UCSD-AML1 (cell line): ENCODE measurements around the gene CIITA.
"Not testable (repeated sequence)": the region's sequence is repeated elsewhere in the genome, so short reads cannot be mapped to it uniquely, and the experiment has no call there.

Experiments used
- DNase-seq: peaks from one replicate; lab custom pipeline; 2025; ENCODE audit not compliant: unreplicated experiment; lab: John Stamatoyannopoulos, UW

Gene CIITA

DNA sequence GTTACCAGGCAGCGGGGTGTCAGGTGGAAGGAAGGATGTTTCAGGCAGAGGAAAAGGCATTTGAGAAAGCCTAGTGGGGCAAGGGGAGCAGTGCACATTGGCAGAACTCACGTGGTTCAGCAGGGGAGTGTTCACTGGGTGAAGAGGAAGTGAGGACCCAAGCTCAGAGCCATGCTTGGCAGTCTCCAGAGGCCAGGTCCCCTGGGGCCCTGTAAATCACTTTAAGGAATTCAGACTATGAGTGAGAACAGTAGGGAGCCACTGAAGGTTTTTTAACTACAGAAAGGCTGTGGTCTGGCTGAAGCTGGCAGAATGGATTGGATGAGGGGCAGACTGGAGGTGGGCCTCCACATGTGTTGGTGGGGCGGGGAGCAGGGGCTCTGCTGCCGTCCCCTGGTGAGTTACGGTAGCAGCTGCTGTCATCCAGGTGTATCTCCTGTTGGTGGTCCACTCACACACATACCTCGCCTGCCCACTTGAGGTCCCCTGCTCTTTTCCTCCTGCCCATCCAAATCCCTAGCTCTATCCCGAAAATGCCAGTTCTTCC lies 72.5 kb downstream of the CIITA start:
- peak; percentile 43 for DNase-seq

DNA sequence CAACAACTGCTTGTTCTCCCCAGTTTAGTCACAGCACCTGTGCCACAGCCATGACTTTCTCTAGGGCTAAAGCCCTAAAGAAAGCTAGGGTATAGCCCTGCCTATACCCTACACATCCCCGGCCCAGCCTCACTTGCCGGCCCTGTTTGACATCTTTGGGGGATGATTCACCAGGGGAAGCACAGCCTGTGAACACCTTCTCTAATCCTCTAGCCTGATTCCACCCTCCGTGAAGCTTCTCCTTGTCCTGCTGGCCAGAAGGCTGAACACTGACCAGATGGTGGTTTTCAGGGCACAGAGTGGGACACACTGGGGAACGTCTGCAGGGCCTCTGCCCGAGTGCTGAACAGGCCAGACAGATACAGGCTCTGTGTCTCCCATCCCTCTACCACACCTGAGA lies 73.4 kb downstream of the CIITA start:
- no peak for DNase-seq

DNA sequence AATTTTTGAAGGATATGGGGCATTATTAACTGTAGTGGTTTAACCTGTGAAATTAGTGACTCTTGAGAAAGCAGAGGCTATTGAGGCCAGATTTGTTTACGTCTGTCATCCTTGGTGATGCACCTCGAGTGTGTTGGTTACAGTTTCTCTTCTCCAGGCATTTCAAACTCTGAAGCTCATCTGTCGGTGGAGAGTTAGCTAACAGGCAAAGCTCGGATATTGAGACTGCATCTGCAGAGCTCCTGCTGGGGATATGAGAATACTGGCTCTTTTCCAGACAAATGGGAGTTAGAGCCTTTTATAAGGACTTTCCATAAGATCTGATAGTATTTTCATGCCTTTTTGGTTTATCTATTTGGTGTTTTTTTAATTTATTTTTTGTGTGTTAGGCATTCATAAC lies 74.0 kb downstream of the CIITA start:
- no peak for DNase-seq

DNA sequence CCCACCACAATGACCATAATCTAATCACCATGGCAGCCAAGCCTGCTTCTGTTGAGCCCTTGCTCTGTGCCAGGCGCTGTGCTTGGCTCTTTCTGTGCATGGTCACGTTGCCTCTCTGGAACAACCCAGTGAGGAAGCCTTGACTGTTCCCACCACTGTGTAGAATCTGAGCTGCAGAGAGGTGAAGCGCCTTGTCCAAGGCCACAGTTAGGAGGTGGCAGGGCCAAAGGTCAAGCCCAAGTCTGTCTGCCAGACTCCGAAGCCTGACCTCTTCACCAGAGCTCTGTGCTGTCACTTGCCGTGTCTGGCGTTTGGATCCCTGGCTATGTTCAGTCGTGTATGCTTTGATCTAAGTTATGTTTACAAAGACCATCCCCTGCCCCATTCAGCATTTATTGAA lies 77.9 kb downstream of the CIITA start:
- DNase-seq = no peak

DNA sequence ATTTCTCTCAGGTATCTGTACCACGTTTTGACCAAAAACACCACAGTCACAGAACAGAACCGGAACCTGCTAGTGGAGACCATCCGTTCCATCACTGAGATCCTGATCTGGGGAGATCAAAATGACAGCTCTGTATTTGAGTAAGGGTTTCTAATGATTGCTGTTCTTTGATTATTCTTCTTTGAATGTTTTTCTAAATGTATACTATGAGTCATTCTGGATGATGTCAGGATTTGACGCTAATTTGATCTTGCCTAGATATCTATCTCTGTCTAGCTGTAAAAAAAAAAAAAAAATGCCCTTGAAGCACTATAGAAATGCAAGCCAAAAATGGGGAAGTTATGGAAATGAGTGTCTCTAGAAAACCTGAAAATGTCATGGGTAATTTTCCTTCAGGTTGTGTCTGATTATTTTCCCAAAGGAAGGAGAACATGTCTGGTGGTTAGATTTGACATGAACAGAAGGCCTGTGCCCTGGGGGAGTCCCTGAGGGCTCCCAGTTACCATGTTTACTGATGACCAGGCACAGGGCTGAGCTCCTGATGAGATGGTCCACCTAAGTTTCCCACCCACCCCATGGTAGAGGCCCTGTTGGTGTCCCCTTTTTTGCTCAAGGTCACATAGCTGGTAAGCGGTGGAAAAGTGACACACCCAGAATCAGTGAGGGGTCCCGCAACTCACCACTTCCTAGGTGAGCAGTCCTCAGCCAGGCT lies 80.9 kb downstream of the CIITA start:
- DNase-seq = no peak

DNA sequence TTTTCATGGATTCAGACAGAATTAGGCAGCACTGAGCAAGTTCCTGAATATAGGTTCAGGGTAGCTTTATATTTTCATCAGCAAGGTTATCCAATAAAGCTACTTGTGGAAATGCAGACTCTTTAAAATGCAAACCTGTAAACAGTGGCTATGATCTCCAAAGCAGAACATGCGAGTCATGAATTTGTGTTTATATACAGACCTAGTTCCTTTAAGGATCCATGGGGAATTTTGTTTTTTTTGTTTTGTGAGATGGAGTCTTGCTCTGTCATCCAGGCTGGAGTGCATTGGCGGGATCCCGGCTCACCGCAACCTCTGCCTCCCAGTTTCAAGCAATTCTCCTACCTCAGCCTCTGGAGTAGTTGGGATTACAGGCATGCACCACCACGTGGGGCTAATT lies 82.2 kb downstream of the CIITA start:
- no peak for DNase-seq

DNA sequence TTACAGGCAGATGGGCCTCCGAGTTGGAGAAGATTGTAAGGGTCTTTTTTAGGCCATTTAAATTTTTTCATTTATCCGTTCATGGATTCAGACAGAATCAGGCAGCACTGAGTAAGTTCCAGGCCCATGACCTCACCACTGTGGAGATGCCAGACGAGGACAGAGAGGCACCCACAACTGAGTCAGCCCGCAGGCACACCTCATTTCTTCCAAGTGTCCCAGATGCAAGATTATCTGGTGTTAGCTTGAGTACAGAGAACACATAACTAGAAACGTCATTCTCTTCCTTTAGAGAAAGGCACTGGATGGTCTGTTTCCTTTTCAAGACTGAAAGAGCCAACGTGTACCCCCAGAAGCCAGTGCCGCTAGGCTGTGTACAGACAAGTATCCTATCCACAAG lies 84.2 kb downstream of the CIITA start:
- DNase-seq = no peak

DNA sequence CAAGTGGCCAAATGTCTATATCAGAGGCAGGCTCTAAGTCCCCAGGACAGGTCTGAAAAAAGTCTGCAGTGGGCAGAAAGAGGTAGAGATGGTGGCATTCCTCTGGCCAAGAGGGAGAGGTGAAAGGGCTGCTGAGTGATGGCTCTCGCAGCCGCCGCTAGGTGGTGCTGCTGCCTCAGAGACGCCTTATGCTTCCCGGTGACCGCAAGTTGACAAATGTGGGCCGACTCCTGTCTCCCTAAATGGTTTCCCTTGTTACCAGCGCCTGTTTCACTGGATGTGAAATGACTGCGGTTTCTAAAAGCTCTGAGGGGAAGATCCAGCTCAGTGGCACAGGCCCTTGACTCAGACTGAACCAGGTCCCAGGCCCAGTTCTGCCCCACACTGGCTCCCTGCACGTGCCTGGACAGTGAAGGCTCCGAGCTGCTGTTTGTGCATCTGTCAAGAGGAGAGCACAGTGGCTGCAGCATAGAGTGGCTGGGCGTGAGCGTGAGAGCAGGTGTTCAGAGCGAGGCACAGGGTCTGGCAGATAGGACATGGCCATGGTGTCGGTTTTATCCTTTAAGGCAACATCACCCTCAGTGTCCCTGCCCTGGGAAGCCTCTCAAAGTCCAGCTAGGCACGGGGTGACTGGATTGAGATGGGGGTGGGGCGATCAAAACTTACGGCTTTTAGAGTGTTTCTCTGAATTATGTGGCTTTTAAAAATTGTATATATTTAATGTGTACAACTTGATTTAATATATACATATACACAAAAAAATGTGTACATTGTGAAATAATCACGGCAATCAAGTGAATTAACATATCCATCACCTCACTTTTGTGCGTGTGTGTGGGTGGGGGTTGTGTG lies 87.3 kb downstream of the CIITA start:
- peak; percentile 84 for DNase-seq

DNA sequence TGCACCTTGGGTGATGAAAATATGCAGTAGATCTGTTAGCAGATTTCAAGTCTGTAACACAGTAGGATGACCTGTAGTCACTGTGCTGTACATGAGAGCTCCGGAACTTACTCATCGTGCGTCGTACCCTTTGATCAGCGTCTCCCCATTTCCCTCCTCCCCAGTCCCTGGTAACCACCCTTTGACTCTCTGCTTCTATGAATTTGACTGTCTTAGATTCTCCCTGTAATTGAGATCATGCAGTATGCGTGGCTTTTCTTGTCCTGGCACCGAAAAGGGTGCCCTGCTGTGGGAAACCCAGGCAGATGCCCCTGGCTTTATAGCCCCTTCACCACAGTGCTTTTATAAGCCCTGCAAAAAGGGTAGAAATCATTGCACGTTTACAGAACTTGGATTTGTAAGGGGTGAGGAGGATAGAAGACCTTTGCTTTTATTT lies 87.9 kb downstream of the CIITA start:
- no peak for DNase-seq

DNA sequence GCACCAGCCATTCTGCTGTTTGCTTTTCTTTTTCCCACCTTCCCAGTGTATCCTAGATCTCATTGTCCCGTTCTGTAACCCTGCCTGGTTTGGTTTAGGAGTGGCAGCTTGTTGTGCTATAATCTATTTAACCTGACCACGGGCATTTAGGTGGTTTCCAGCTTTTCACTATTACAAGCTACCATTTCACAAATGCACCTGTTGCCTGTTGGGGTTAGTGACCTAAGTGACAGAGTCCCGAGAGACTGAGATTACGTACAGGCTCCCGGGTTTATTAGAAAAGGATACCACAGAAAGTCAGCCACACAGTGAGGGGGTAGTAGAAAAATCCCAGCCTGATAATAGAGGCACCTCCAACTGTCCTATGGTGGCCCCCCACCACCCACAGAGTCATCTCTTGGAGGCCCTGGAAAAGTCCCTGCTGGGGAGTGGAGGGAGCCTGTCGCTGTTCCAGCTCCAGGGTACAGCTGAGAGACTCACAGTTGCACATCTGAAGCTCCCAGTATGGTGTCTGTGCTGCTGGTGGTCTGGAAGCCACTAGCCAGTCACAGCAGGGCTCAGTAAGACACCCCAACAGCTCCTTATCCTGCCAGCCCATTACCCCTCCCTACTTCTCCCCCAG lies 88.5 kb downstream of the CIITA start:
- no peak for DNase-seq

DNA sequence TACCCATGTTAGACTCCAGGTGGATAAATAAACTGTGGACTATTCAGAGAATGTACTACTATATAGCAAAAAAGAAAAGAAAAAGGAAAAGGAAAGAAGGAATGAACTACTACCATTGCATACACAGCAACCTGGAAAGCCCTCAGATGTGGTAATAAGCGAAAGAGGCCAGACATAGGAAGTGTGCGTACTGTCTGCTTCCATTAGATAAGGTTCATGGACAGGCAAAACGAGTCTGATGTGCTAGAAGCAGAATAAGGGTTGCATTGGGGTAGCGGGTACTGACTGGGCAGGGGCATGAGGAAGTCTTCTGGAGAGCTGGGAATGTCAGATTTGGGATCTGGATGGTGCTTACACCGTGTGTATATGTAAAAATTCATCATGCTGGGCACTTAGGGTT lies 89.1 kb downstream of the CIITA start:
- peak; percentile 25 for DNase-seq

DNA sequence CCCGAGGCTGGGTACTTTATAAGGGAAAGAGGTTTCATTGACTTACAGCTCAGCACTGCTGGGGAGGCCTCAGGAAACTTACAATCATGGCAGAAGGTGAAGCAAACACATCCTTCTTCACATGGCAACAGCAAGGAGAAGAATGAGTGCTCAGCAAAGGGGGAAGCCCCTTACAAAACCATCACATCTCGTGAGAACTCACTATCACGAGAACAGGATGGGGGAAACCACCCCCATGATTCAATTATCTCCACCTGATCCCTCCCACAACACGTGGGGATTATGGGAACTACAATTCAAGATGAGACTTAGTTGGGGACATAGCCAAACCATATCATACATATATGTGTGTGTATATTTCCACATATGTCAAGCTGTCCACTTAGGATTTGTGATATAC lies 89.6 kb downstream of the CIITA start:
- DNase-seq = not testable (repeated sequence)

DNA sequence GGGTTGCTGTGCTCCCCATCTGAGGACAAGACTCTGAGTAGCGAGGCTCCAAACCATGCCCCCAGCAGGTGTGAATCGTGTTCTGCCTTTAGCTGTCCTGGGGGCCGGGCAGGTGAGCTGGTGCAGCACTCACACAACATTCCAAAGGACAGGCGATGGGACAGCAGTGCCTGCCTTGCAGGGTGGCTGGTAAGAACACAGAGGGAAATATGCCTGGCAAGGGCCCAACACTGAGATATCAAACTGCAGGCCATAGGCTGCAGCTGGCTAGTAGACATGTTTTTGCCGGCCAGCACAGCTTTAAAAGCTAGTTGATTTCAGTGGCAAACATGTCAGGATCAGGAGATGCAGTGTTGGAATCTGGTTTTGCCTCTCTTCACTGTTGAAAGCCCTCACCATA lies 91.0 kb downstream of the CIITA start:
- DNase-seq = no peak

DNA sequence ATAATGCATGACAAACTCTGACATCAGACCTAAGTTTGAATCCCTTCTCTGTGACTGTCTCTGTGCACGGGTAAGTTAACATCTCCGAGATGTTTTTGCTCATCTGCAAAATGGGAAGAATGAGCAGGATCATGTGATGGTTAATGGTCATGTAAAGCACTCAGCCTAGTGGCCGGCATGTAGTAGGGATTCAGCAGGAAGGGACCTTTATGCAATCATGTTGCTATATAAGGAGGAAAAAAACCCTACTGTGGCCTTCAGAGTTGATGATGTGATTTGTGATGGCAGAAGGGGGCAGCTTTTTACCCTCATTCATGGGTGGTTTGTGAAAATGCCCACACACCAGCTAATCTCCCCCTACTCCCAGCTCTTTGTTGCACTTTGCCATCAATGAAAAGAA lies 91.5 kb downstream of the CIITA start:
- DNase-seq = no peak

DNA sequence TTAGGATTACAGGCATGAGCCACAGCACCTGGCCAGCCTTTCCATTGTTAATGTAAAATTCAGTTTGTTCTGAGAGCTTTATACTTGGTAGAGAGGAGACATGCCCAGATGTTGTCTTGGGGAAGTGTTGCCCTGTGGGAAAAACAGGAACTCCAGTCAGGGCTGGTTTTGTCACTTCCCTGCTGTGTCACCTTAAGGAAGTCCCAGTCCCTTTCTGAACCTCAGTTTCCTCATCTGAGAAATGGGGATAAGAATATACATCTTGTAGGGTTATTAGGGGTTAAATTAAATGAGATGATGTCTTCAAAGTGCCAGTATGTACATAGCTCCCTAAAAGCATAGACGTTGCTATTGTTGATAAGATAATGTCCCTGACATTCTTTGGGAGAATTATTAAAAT lies 92.6 kb downstream of the CIITA start:
- no peak for DNase-seq

DNA sequence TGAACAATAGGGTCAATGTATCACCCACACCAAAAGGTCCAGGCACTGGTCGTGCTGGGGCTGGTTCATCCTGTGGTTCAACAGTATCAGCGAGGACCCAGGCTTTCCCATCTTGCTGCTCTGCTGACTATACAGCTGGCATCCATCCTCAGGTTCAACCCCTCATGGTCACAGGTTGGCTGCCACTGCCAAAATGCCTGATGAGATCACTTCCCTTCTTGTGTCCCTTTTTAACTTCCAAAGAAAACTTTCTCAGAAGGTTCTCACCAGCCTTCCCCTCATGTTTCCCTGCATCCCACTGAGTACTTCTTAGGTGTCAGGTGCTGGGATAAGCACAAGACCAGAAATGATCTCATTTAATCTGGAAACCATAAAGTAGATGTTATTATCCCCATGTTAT lies 93.1 kb downstream of the CIITA start:
- DNase-seq = no peak

DNA sequence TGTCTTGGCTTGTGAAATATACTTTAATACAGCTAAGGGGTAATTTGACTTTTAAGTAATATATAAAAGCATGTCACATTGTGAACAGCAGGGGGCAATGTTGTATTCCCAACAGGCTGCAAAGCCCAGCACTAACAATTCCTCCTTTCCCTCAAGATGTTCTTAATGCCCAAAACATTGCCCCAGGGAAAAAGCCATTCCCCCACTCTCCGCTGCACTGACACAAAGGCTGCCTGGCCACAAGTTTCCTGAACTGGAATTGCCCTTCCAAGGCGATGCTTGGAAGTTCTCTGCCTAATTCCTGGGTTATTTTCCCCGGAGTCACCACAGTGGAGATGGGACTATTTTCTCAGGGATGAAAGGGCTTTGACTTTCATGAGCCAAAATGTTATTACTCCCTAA lies 94.6 kb downstream of the CIITA start:
- peak; percentile 34 for DNase-seq

DNA sequence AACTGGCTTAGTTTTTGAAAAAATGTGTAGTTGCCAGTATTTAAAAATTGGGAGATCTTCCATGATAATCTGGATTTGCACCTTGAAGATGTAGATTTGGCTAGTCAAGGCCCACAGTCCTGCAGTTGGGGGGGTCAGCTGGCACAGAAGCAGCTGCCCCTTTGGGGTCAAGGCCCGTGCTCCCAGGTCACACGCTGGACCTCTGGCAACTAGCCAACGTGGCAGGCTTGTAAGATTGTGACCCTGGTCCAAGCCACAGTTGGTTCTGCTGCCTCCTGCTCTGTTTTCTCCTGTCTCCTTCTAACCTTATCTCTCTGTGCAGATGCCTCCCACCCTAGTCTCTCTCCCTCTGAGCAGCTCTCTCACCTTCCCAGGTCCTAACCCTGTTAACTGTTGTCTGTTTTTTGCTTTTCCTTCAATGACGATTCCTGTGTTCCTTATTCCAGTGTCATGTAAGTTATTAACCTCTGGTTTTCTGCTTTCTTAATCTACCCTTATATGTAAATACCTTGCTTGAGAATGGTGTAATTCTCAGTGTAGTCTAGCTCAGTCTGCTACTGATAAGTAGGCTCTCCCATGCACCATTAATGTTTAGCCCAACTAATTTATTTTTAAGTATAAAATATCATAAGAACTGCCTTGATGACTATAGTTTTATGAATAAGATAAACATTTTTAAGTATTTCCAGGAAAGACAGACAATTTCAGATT lies 95.3 kb downstream of the CIITA start:
- DNase-seq = no peak

DNA sequence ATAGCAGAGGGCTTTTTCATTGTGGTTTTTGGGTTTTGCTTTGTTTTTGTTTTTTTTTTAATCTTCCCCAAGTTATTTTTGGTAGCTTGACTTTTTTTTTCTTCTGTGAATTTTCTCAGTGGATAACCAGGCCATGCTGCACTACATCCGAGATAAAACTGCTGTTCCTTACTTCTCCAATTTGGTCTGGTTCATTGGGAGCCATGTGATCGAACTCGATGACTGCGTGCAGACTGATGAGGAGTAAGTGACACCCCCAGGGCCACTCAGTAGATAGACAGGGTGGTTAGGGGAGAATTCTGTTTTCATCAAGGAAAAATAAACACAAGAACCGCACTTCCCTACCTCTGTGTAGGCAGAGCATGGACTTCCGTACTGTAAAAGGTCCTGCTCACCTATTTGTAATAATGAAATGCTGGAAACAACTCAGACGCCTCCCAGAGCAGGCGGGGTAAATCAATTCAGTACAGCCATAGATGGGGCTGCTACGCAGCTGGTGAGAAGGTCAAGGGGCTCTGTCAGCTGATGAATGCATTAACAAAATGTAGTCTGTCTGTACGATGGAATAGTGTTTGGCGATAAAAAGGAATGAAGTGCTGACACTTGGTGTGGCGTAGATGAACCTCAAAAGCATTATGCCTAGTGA lies 95.9 kb downstream of the CIITA start:
- DNase-seq = no peak

DNA sequence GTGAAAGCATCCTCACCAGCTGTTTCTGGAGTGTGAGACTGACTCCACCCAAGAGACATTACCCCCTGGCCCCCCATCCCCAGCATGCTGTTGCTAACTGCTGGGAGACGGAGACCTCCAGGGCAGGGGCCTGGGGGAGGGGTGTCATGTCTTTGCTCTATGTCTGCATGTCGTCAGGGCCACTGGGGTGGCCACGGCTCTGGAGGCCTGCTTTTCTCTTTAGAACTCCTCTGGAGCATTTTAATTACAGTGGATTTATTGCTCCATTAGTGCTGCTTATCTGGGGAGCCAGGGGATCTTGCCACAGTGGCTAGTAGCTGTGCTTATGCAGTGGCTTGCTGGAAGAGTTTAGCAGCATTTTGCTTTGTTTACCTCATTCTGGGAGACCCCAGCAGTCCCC lies 99.6 kb downstream of the CIITA start:
- no peak for DNase-seq

DNA sequence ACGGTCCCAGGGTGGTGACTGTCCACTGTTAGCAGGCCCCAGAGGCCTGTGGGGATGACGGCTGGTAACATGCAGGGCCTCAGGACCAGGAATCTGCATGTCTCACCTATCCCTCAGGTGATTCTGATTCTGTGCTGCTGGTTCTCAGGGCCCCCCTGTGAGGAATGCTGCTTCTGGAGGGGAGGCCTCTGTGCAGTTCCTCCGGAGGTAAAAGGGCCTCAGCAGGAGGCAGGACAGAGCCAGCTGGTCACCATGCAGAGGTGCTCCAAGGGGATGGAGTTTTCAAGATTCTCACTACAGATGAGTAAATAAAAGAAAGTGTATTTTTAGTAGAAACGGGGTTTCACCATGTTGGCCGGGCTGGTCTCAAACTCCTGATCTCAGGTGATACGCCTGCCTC lies 101.1 kb downstream of the CIITA start:
- DNase-seq = no peak
